ENCODE results near the gene ZNF74.
"Not testable (repeated sequence)": the region's sequence is repeated elsewhere in the genome, so short reads cannot be mapped to it uniquely, and the experiment has no call there.

The ZNF74 gene

GRCh38 chr22:20393705-20394476 is at the start of gene ZNF74:
Gene ZNF74 (plus strand): TSS chr22:20394151. CDS start chr22:20394629, 478 bp downstream.
- Histone ChIP-seq H3K27me3 (no peaks in the 10 kb centered on the region), H3K4me1 (ENCODE audit: control insufficient read depth in 1 of 2, insufficient read depth in 1 of 2, low read depth in 1 of 2, low read length in 1 of 2) (peaks cover 13 to 15% of the 10 kb centered on the region in 2 experiments), H3K27ac (no peak within 1 kb of the TSS), H3K4me3 (ENCODE audit: low read depth in 1 of 2, low read length in 1 of 2) (peak within 1 kb of the TSS; percentile 64 to 69), H3K36me3 (no peaks in the 10 kb centered on the region), H3K9me3 (no peaks in the 10 kb centered on the region)
- TF ChIP-seq, protein P1, sequence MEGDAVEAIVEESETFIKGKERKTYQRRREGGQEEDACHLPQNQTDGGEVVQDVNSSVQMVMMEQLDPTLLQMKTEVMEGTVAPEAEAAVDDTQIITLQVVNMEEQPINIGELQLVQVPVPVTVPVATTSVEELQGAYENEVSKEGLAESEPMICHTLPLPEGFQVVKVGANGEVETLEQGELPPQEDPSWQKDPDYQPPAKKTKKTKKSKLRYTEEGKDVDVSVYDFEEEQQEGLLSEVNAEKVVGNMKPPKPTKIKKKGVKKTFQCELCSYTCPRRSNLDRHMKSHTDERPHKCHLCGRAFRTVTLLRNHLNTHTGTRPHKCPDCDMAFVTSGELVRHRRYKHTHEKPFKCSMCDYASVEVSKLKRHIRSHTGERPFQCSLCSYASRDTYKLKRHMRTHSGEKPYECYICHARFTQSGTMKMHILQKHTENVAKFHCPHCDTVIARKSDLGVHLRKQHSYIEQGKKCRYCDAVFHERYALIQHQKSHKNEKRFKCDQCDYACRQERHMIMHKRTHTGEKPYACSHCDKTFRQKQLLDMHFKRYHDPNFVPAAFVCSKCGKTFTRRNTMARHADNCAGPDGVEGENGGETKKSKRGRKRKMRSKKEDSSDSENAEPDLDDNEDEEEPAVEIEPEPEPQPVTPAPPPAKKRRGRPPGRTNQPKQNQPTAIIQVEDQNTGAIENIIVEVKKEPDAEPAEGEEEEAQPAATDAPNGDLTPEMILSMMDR (IDR thresholded peaks at IDR 0.05), result no peak

DNA sequence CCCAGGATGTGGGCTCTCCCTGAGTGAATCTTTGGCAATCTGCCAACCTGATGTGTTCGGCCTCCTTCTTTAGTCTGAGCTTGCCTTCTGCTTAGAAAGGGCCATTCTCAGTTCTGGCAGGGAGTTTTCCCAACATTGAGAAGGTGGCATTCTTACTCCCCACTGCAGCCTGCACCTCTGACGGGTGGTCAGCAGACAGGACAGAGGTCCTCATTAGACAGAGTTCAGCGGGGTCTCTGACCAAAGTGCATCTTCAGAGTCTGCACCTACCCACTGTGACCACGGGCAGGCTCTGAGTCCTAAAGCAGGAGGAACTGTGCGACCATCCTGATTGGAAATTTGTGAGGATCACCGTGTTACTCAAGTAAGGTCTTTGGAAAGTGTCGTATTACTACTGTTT is 47.4 kb upstream of the ZNF74 start:
- H3K36me3 ChIP-seq; H3K4me3 ChIP-seq (ENCODE audit: low read depth in 1 of 2, low read length in 1 of 2); H3K9me3 ChIP-seq; H3K27ac ChIP-seq; H3K4me1 ChIP-seq (ENCODE audit: control insufficient read depth in 1 of 2, insufficient read depth in 1 of 2, low read depth in 1 of 2, low read length in 1 of 2); H3K27me3 ChIP-seq: not testable (repeated sequence)

GRCh38 chr22:20352536-20352935 is 41.4 kb upstream of the ZNF74 start:
- not testable (repeated sequence) for H3K9me3 ChIP-seq; H3K4me1 ChIP-seq (ENCODE audit: control insufficient read depth in 1 of 2, insufficient read depth in 1 of 2, low read depth in 1 of 2, low read length in 1 of 2); H3K36me3 ChIP-seq; H3K27ac ChIP-seq; H3K27me3 ChIP-seq; H3K4me3 ChIP-seq (ENCODE audit: low read depth in 1 of 2, low read length in 1 of 2)

DNA sequence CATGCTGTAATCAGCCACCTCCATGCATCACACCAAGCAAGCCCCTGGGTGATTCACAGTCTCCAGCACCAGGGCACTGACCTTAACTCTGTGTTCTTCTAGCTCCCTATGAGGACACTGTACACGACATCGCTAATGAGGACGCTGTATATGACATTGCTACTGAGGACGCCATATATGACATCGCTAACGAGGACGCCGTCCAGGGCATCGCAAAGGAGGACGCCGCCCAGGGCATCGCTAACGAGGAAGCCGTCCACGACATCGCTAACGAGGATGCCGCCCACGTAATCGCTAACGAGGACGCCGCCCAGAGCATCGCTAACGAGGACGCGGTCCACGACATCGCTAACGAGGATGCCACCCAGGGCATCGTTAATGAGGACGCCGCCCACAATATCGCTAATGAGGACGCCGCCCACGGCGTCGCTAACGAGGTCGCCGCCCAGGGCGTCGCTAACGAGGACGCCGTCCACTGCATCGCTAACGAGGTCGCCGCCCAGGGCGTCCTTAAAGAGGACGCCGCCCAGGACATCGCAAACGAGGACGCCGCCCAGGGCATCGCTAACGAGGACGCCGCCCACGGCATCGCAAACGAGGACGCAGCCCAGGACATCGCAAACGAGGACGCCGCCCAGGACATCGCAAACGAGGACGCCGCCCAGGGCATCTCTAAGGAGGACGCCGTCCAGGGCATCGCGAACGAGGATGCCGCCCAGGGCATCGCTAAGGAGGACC is 39.5 kb upstream of the ZNF74 start:
- no peaks in the 10 kb centered on the region for H3K27me3 ChIP-seq
- H3K4me1 ChIP-seq (ENCODE audit: control insufficient read depth in 1 of 2, insufficient read depth in 1 of 2, low read depth in 1 of 2, low read length in 1 of 2), result no peaks in the 10 kb centered on the region
- no peaks in the 10 kb centered on the region for H3K9me3 ChIP-seq
- no peak overlapping the region for H3K4me3 ChIP-seq (ENCODE audit: low read depth in 1 of 2, low read length in 1 of 2)
- no peak overlapping the region for H3K27ac ChIP-seq
- TF ChIP-seq, protein P1 (IDR thresholded peaks at IDR 0.05), result no peak
- H3K36me3 ChIP-seq, result no peaks in the 10 kb centered on the region

DNA sequence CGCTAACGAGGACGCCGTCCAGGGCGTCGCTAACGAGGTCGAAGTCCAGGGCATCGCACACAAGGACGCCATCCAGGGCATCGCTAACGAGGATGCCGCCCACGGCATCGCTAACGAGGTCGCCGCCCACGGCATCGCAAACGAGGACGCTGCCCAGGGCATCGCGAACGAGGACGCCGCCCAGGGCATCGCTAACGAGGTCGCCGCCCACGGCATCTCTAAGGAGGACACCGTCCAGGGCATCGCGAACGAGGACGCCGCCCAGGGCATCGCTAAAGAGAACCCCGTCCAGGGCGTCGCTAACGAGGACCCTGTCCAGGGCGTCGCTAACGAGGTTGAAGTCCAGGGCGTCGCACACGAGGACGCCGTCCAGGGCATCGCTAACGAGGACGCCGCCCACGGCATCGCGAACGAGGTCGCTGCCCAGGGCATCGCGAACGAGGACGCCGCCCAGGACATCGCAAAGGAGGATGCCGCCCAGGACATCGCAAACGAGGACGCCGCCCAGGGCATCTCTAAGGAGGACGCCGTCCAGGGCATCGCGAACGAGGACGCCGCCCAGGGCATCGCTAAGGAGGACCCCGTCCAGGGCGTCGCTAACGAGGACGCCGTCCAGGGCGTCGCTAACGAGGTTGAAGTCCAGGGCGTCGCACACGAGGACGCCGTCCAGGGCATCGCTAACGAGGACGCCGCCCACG is 37.9 kb upstream of the ZNF74 start:
- H3K9me3 ChIP-seq; H3K36me3 ChIP-seq; H3K27ac ChIP-seq; H3K4me3 ChIP-seq (ENCODE audit: low read depth in 1 of 2, low read length in 1 of 2); H3K4me1 ChIP-seq (ENCODE audit: control insufficient read depth in 1 of 2, insufficient read depth in 1 of 2, low read depth in 1 of 2, low read length in 1 of 2); H3K27me3 ChIP-seq: not testable (repeated sequence)

- not testable (repeated sequence) for H3K36me3 ChIP-seq; H3K4me3 ChIP-seq (ENCODE audit: low read depth in 1 of 2, low read length in 1 of 2); H3K27ac ChIP-seq; H3K4me1 ChIP-seq (ENCODE audit: control insufficient read depth in 1 of 2, insufficient read depth in 1 of 2, low read depth in 1 of 2, low read length in 1 of 2); H3K9me3 ChIP-seq; H3K27me3 ChIP-seq
Measured at GRCh38 chr22:20356906-20357305, 37.0 kb upstream of the ZNF74 start.

DNA sequence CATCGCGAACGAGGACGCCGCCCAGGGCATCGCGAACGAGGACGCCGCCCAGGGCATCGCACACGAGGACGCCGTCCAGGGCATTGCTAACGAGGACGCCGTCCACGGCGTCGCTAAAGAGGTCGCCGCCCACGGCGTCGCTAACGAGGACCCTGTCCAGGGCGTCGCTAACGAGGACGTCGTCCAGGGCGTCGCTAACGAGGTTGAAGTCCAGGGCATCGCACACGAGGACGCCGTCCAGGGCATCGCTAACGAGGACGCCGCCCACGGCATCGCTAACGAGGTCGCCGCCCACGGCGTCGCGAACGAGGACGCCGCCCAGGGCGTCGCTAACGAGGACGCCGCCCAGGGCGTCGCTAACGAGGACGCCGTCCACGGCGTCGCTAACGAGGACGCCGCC is 36.0 kb upstream of the ZNF74 start:
- not testable (repeated sequence) for H3K36me3 ChIP-seq; H3K27me3 ChIP-seq; H3K4me3 ChIP-seq (ENCODE audit: low read depth in 1 of 2, low read length in 1 of 2); H3K9me3 ChIP-seq; H3K4me1 ChIP-seq (ENCODE audit: control insufficient read depth in 1 of 2, insufficient read depth in 1 of 2, low read depth in 1 of 2, low read length in 1 of 2); H3K27ac ChIP-seq

DNA sequence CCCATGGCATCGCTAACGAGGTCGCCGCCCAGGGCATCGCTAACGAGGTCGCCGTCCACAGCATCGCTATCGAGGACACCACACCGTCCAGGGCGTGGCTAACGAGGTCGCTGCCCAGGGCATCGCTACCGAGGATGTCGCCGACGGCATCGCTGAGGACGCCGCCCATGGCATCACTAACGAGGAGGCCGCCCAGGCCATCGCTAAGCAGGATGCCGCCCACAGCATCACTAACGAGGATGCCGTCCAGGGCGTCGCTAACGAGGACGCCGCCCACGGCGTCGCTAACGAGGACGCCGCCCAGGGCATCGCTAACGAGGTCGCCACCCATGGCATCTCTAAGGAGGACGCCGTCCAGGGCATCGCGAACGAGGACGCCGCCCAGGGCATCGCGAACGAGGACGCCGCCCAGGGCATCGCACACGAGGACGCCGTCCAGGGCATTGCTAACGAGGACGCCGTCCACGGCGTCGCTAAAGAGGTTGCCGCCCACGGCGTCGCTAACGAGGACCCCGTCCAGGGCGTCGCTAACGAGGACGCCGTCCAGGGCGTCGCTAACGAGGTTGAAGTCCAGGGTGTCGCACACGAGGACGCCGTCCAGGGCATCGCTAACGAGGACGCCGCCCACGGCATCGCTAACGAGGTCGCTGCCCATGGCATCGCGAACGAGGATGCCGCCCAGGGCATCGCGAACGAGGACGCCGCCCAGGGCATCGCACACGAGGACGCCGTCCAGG is 35.3 kb upstream of the ZNF74 start:
- not testable (repeated sequence) for H3K27ac ChIP-seq; H3K9me3 ChIP-seq; H3K36me3 ChIP-seq; H3K27me3 ChIP-seq; H3K4me1 ChIP-seq (ENCODE audit: control insufficient read depth in 1 of 2, insufficient read depth in 1 of 2, low read depth in 1 of 2, low read length in 1 of 2); H3K4me3 ChIP-seq (ENCODE audit: low read depth in 1 of 2, low read length in 1 of 2)

DNA sequence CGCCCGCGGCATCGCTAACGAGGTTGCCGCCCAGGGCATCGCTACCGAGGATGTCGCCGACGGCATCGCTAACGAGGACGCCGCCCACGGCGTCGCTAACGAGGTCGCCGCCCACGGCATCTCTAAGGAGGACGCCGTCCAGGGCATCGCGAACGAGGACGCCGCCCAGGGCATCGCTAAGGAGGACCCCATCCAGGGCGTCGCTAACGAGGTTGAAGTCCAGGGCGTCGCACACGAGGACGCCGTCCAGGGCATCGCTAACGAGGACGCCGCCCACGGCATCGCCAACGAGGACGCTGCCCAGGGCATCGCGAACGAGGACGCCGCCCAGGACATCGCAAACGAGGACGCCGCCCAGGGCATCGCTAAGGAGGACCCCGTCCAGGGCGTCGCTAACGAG is 33.7 kb upstream of the ZNF74 start:
- not testable (repeated sequence) for H3K36me3 ChIP-seq; H3K27ac ChIP-seq; H3K9me3 ChIP-seq; H3K27me3 ChIP-seq; H3K4me1 ChIP-seq (ENCODE audit: control insufficient read depth in 1 of 2, insufficient read depth in 1 of 2, low read depth in 1 of 2, low read length in 1 of 2); H3K4me3 ChIP-seq (ENCODE audit: low read depth in 1 of 2, low read length in 1 of 2)

- not testable (repeated sequence) for H3K27ac ChIP-seq; H3K9me3 ChIP-seq; H3K36me3 ChIP-seq; H3K4me1 ChIP-seq (ENCODE audit: control insufficient read depth in 1 of 2, insufficient read depth in 1 of 2, low read depth in 1 of 2, low read length in 1 of 2); H3K4me3 ChIP-seq (ENCODE audit: low read depth in 1 of 2, low read length in 1 of 2); H3K27me3 ChIP-seq
Measured at GRCh38 chr22:20360866-20361751, 32.8 kb upstream of the ZNF74 start.
